ENCODE results near the gene SRMS. TPM values are rescaled to one million over a fixed set of nuclear protein-coding genes. Genes with fewer than 3 reads are reported as not detected.

The SRMS gene
- total RNA-seq, 2 experiments from 2014 or later = 0.42 TPM; not detected in 1

- intact Hi-C loops (cut with micrococcal nuclease; ENCODE audit: unreplicated experiment) = loop anchor here (2.0 kb wide), 1 partner anchor 23 kb away; the partner anchor contains the start of gene PPDPF
- no peak for DNase-seq (ENCODE audit: low spot score)
- H3K27ac ChIP-seq (ENCODE audit: low read depth, low read length, poor library complexity, severe bottlenecking) = no peak overlapping the region
- no TSS peak for BruUV-seq (replicated peaks)
- no peaks in the 10 kb centered on the region for H4K20me1 ChIP-seq (ENCODE audit: insufficient read depth, low read length)
- POLR2A ChIA-PET = no interaction called here
- peaks cover 14% of the 10 kb centered on the region for H3K4me1 ChIP-seq (ENCODE audit: insufficient read depth, low read length, poor library complexity, severe bottlenecking)
- H3K4me2 ChIP-seq (ENCODE audit: low read length) = no peak overlapping the region
- H3K79me2 ChIP-seq (ENCODE audit: insufficient read depth, low read depth, low read length) = no peaks in the 10 kb centered on the region
- no peaks in the 10 kb centered on the region for H3K9me3 ChIP-seq (ENCODE audit: low read length)
- no peaks in the 10 kb centered on the region for H3K9me2 ChIP-seq (ENCODE audit: insufficient read depth, low read length)
- no peak overlapping the region for H2AFZ ChIP-seq (ENCODE audit: low read length)
- H3K36me3 ChIP-seq (ENCODE audit: insufficient read depth, low read length) = no peaks in the 10 kb centered on the region
- CTCF ChIA-PET (ENCODE audit: unreplicated experiment) = no interaction called here
- no peak for TF ChIP-seq EZH2phosphoT487 (IDR thresholded peaks at IDR 0.05; ENCODE audit: borderline replicate concordance, low read depth, low read length)
- no peak overlapping the region for H3K4me3 ChIP-seq (ENCODE audit: low read depth, low read length, poor library complexity, severe bottlenecking)
These were observed 49.3 kb downstream of the SRMS start for GRCh38 chr20:63497946-63498935.

DNA sequence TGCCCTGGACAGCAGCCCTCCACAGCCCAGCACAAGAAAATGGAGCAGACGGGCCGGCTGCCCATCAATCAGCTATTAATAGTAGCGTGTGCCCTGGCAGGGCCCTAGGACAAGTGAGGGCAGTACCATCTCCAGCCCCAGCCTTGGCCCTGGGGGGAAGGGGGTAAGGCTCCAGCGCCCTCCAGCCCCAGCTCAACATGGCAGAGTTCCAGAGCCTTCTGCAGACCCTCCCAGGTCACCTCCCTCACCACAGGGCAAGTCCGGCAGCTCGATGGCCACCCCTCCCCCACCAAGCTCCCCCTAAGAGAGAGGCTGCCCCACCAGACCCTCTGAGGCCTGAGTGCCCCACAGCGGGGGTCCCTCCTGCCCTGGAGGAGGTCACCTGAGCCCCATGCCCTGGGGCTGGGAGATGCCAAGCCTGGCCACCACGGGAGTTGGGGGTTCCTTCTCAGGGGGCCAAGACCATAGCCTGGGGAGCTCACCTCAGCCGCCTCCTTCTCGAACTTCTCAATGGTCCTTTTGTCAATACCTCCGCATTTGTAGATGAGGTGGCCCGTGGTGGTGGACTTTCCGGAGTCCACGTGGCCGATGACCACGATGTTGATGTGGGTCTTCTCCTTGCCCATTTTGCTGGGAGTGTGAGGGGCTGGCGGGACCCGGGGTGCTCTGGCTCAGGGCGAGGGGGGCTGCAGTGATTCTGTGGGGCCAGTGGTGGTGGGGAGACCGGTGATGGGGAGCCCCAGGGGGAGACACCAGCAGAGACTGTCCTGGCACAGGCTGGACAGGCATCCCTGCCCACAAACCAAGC lies 50.2 kb downstream of the SRMS start:
- POLR2A ChIA-PET = no interaction called here
- TF ChIP-seq EZH2phosphoT487 (IDR thresholded peaks at IDR 0.05; ENCODE audit: borderline replicate concordance, low read depth, low read length) = no peak
- TF ChIP-seq, protein P1, sequence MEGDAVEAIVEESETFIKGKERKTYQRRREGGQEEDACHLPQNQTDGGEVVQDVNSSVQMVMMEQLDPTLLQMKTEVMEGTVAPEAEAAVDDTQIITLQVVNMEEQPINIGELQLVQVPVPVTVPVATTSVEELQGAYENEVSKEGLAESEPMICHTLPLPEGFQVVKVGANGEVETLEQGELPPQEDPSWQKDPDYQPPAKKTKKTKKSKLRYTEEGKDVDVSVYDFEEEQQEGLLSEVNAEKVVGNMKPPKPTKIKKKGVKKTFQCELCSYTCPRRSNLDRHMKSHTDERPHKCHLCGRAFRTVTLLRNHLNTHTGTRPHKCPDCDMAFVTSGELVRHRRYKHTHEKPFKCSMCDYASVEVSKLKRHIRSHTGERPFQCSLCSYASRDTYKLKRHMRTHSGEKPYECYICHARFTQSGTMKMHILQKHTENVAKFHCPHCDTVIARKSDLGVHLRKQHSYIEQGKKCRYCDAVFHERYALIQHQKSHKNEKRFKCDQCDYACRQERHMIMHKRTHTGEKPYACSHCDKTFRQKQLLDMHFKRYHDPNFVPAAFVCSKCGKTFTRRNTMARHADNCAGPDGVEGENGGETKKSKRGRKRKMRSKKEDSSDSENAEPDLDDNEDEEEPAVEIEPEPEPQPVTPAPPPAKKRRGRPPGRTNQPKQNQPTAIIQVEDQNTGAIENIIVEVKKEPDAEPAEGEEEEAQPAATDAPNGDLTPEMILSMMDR (conservative IDR thresholded peaks at IDR 0.05; ENCODE audit: low read length) = no peak
- no peak for DNase-seq (ENCODE audit: low spot score)
- H3K4me1 ChIP-seq (ENCODE audit: insufficient read depth, low read length, poor library complexity, severe bottlenecking) = peaks cover 10% of the 10 kb centered on the region
- no peaks in the 10 kb centered on the region for H3K36me3 ChIP-seq (ENCODE audit: insufficient read depth, low read length)
- H2AFZ ChIP-seq (ENCODE audit: low read length) = no peak overlapping the region
- intact Hi-C loops (cut with micrococcal nuclease; ENCODE audit: unreplicated experiment) = loop anchor here (2.0 kb wide), 1 partner anchor 23 kb away; the partner anchor contains the start of gene PPDPF
- H3K9me3 ChIP-seq (ENCODE audit: low read length) = no peaks in the 10 kb centered on the region
- CTCF ChIA-PET (ENCODE audit: unreplicated experiment) = interaction anchor here (1.1 kb wide), 1 partner anchor 72 kb away, joined by 16 read pairs; no protein-coding TSS in a partner anchor
- H3K79me2 ChIP-seq (ENCODE audit: insufficient read depth, low read depth, low read length) = no peaks in the 10 kb centered on the region
- no peak overlapping the region for H3K4me2 ChIP-seq (ENCODE audit: low read length)
- H4K20me1 ChIP-seq (ENCODE audit: insufficient read depth, low read length) = no peaks in the 10 kb centered on the region
- H3K9me2 ChIP-seq (ENCODE audit: insufficient read depth, low read length) = no peaks in the 10 kb centered on the region
- no TSS peak for BruUV-seq (replicated peaks)
- H3K4me3 ChIP-seq (ENCODE audit: low read depth, low read length, poor library complexity, severe bottlenecking) = no peak overlapping the region
- no peak overlapping the region for H3K27ac ChIP-seq (ENCODE audit: low read depth, low read length, poor library complexity, severe bottlenecking)

GRCh38 chr20:63496596-63497120 lies 50.9 kb downstream of the SRMS start:
- H3K4me2 ChIP-seq (ENCODE audit: low read length) = no peak overlapping the region
- H2AFZ ChIP-seq (ENCODE audit: low read length) = no peak overlapping the region
- H3K9me2 ChIP-seq (ENCODE audit: insufficient read depth, low read length) = no peaks in the 10 kb centered on the region
- ChIA-PET POLR2A (interaction anchor here (0.6 kb wide), 1 partner anchor 24 kb away, joined by 4 read pairs; no protein-coding TSS in a partner anchor), CTCF (ENCODE audit: unreplicated experiment) (interaction anchor here (0.6 to 1.1 kb wide), 2 partner anchors 73 to 129 kb away, joined by 6 to 16 read pairs; no protein-coding TSS in a partner anchor)
- TF ChIP-seq, protein P1 (conservative IDR thresholded peaks at IDR 0.05; ENCODE audit: low read length) = no peak
- no peak for TF ChIP-seq EZH2phosphoT487 (IDR thresholded peaks at IDR 0.05; ENCODE audit: borderline replicate concordance, low read depth, low read length)
- H3K79me2 ChIP-seq (ENCODE audit: insufficient read depth, low read depth, low read length) = no peaks in the 10 kb centered on the region
- H4K20me1 ChIP-seq (ENCODE audit: insufficient read depth, low read length) = no peaks in the 10 kb centered on the region
- H3K36me3 ChIP-seq (ENCODE audit: insufficient read depth, low read length) = no peaks in the 10 kb centered on the region
- intact Hi-C loops (cut with micrococcal nuclease; ENCODE audit: unreplicated experiment) = loop anchor here (1.0 to 2.0 kb wide), 2 partner anchors 24 to 82 kb away; partner anchors contain the start of gene PPDPF
- H3K4me3 ChIP-seq (ENCODE audit: low read depth, low read length, poor library complexity, severe bottlenecking) = no peak overlapping the region
- no peaks in the 10 kb centered on the region for H3K9me3 ChIP-seq (ENCODE audit: low read length)
- no TSS peak for BruUV-seq (replicated peaks)
- peaks cover 3% of the 10 kb centered on the region for H3K4me1 ChIP-seq (ENCODE audit: insufficient read depth, low read length, poor library complexity, severe bottlenecking)
- DNase-seq (ENCODE audit: low spot score) = no peak
- H3K27ac ChIP-seq (ENCODE audit: low read depth, low read length, poor library complexity, severe bottlenecking) = no peak overlapping the region

All from OCI-LY7 (cell line).